HG02943 (cell line): Measurements from ENCODE around the gene ENTPD3.

Experiments
- ATAC-seq: cut with Tn5 transposase; IDR thresholded peaks from one replicate; pipeline ENCODE4 v1.9.1; 2021; ENCODE audit warnings: mild to moderate bottlenecking, low read depth, moderate library complexity; ENCODE audit not compliant: unreplicated experiment

Gene ENTPD3

GRCh38 chr3:40404591-40405198 lies 17.7 kb downstream of the ENTPD3 start:
- no peak for ATAC-seq

GRCh38 chr3:40407007-40407406 lies 20.0 kb downstream of the ENTPD3 start:
- ATAC-seq: no peak

- ATAC-seq: no peak
These were observed 20.6 kb downstream of the ENTPD3 start for GRCh38 chr3:40407611-40408010.

- ATAC-seq: no peak
These were observed 27.3 kb downstream of the ENTPD3 start for GRCh38 chr3:40414270-40414669.

GRCh38 chr3:40417845-40418543 lies 31.0 kb downstream of the ENTPD3 start:
- ATAC-seq: no peak

GRCh38 chr3:40422861-40423260 lies 35.9 kb downstream of the ENTPD3 start:
- no peak for ATAC-seq

- ATAC-seq: no peak
These were observed 40.2 kb downstream of the ENTPD3 start for GRCh38 chr3:40427045-40427669.

GRCh38 chr3:40432793-40433192 lies 45.8 kb downstream of the ENTPD3 start:
- ATAC-seq: no peak

- no peak for ATAC-seq
These were observed 50.9 kb downstream of the ENTPD3 start for GRCh38 chr3:40437889-40438288.

GRCh38 chr3:40445062-40445461 lies 58.1 kb downstream of the ENTPD3 start:
- no peak for ATAC-seq

GRCh38 chr3:40445880-40446279 lies 58.9 kb downstream of the ENTPD3 start:
- no peak for ATAC-seq

- no peak for ATAC-seq
These were observed 63.5 kb downstream of the ENTPD3 start for GRCh38 chr3:40450438-40450837.

GRCh38 chr3:40451551-40451950 lies 64.6 kb downstream of the ENTPD3 start:
- ATAC-seq: no peak

- no peak for ATAC-seq
These were observed 65.1 kb downstream of the ENTPD3 start for GRCh38 chr3:40452057-40452456.

- ATAC-seq: no peak
These were observed 65.5 kb downstream of the ENTPD3 start for GRCh38 chr3:40452562-40452875.

GRCh38 chr3:40452876-40453730 lies 66.1 kb downstream of the ENTPD3 start:
- ATAC-seq: peak; percentile 93

GRCh38 chr3:40453933-40454332 lies 66.9 kb downstream of the ENTPD3 start:
- no peak for ATAC-seq

GRCh38 chr3:40455328-40455727 lies 68.3 kb downstream of the ENTPD3 start:
- no peak for ATAC-seq

- no peak for ATAC-seq
These were observed 69.4 kb downstream of the ENTPD3 start for GRCh38 chr3:40456279-40456939.

- peak; percentile 70 for ATAC-seq
These were observed 70.2 kb downstream of the ENTPD3 start, which contains the start of gene RPL14 for GRCh38 chr3:40456940-40457823. RPL14 (plus strand) TSS chr3:40457339; CDS start chr3:40457472, 133 bp downstream.
